ENCODE data around the gene PAPPA2.

DNA sequence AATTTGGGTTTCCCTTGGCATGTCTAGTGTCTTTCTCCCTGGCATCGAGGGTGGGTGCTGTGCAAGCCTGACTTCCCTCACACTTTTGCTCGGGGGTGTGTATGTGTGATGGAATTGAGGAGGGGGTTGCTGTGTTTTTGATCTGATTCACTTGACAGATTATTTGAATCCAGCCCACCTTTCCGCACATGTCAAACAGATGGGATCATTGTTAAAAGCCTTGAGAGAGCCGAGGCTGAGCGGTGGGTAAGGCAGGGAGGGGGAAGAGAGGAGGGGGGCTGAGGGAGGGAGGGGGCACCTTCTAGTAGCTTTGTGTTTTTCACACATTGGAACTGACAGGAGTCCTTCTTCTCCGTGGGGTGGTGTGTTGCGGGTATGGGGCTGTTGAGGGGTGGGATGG lies 90.0 kb downstream of the PAPPA2 start:
- no peak for TF ChIP-seq ZNF23 (tag by site-specific recombination; IDR thresholded peaks at IDR 0.05; ENCODE audit: borderline replicate concordance)
- TF ChIP-seq SP7 (tag by site-specific recombination; IDR thresholded peaks at IDR 0.05), result no peak
- TF ChIP-seq, protein P1, sequence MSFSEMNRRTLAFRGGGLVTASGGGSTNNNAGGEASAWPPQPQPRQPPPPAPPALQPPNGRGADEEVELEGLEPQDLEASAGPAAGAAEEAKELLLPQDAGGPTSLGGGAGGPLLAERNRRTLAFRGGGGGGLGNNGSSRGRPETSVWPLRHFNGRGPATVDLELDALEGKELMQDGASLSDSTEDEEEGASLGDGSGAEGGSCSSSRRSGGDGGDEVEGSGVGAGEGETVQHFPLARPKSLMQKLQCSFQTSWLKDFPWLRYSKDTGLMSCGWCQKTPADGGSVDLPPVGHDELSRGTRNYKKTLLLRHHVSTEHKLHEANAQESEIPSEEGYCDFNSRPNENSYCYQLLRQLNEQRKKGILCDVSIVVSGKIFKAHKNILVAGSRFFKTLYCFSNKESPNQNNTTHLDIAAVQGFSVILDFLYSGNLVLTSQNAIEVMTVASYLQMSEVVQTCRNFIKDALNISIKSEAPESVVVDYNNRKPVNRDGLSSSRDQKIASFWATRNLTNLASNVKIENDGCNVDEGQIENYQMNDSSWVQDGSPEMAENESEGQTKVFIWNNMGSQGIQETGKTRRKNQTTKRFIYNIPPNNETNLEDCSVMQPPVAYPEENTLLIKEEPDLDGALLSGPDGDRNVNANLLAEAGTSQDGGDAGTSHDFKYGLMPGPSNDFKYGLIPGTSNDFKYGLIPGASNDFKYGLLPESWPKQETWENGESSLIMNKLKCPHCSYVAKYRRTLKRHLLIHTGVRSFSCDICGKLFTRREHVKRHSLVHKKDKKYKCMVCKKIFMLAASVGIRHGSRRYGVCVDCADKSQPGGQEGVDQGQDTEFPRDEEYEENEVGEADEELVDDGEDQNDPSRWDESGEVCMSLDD (tag by site-specific recombination; IDR thresholded peaks at IDR 0.05), result no peak
- no peak for TF ChIP-seq KLF16 (tag by site-specific recombination; IDR thresholded peaks at IDR 0.05)
- TF ChIP-seq ZNF10 (tag by site-specific recombination; IDR thresholded peaks at IDR 0.05), result no peak
- TF ChIP-seq ZBTB8A (tag by site-specific recombination; IDR thresholded peaks at IDR 0.05), result no peak
- TF ChIP-seq, protein P2, sequence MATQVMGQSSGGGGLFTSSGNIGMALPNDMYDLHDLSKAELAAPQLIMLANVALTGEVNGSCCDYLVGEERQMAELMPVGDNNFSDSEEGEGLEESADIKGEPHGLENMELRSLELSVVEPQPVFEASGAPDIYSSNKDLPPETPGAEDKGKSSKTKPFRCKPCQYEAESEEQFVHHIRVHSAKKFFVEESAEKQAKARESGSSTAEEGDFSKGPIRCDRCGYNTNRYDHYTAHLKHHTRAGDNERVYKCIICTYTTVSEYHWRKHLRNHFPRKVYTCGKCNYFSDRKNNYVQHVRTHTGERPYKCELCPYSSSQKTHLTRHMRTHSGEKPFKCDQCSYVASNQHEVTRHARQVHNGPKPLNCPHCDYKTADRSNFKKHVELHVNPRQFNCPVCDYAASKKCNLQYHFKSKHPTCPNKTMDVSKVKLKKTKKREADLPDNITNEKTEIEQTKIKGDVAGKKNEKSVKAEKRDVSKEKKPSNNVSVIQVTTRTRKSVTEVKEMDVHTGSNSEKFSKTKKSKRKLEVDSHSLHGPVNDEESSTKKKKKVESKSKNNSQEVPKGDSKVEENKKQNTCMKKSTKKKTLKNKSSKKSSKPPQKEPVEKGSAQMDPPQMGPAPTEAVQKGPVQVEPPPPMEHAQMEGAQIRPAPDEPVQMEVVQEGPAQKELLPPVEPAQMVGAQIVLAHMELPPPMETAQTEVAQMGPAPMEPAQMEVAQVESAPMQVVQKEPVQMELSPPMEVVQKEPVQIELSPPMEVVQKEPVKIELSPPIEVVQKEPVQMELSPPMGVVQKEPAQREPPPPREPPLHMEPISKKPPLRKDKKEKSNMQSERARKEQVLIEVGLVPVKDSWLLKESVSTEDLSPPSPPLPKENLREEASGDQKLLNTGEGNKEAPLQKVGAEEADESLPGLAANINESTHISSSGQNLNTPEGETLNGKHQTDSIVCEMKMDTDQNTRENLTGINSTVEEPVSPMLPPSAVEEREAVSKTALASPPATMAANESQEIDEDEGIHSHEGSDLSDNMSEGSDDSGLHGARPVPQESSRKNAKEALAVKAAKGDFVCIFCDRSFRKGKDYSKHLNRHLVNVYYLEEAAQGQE (tag by site-specific recombination; IDR thresholded peaks at IDR 0.05), result no peak
- no peak for TF ChIP-seq ZNF48 (tag by site-specific recombination; IDR thresholded peaks at IDR 0.05)
- no peak for TF ChIP-seq CTCF (tag by site-specific recombination; IDR thresholded peaks at IDR 0.05)
- TF ChIP-seq, protein P3, sequence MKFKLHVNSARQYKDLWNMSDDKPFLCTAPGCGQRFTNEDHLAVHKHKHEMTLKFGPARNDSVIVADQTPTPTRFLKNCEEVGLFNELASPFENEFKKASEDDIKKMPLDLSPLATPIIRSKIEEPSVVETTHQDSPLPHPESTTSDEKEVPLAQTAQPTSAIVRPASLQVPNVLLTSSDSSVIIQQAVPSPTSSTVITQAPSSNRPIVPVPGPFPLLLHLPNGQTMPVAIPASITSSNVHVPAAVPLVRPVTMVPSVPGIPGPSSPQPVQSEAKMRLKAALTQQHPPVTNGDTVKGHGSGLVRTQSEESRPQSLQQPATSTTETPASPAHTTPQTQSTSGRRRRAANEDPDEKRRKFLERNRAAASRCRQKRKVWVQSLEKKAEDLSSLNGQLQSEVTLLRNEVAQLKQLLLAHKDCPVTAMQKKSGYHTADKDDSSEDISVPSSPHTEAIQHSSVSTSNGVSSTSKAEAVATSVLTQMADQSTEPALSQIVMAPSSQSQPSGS (tag by site-specific recombination; IDR thresholded peaks at IDR 0.05; ENCODE audit: low read depth), result no peak
- no peak for TF ChIP-seq ZNF146 (tag by site-specific recombination; IDR thresholded peaks at IDR 0.05)
- TF ChIP-seq ZNF274 (IDR thresholded peaks at IDR 0.05; ENCODE audit: low read length), result no peak
- no peak for TF ChIP-seq ZNF274 (tag by site-specific recombination; IDR thresholded peaks at IDR 0.05; ENCODE audit: borderline replicate concordance)
